ENCODE results near the gene PLA2G4F. TPM values are rescaled to one million over a fixed set of nuclear protein-coding genes. Genes with fewer than 3 reads are reported as not detected.
"Not testable (repeated sequence)": the region's sequence is repeated elsewhere in the genome, so short reads cannot be mapped to it uniquely, and the experiment has no call there.

Gene PLA2G4F
- total RNA-seq, 1 donor from 2014 or later, result not detected

GRCh38 chr15:42104095-42104891 lies 52.1 kb downstream of the PLA2G4F start:
- intact Hi-C loops (cut with micrococcal nuclease), result no loop called here

GRCh38 chr15:42102646-42103235 lies 53.7 kb downstream of the PLA2G4F start:
- intact Hi-C loops (cut with micrococcal nuclease), result no loop called here

GRCh38 chr15:42101861-42102260 lies 54.6 kb downstream of the PLA2G4F start:
- intact Hi-C loops (cut with micrococcal nuclease), result no loop called here

GRCh38 chr15:42100021-42100800 lies 56.2 kb downstream of the PLA2G4F start:
- intact Hi-C loops (cut with micrococcal nuclease), result no loop called here

- intact Hi-C loops (cut with micrococcal nuclease), result no loop called here
Measured at GRCh38 chr15:42097018-42097417, 59.4 kb downstream of the PLA2G4F start.

GRCh38 chr15:42094512-42094963 lies 61.9 kb downstream of the PLA2G4F start, which contains the start of gene PLA2G4D:
TSS of gene PLA2G4D (minus strand) at chr15:42094562. CDS start at chr15:42094459, 103 bp downstream.
- intact Hi-C loops (cut with micrococcal nuclease), result no loop called here

GRCh38 chr15:42093966-42094365 lies 62.5 kb downstream of the PLA2G4F start:
- intact Hi-C loops (cut with micrococcal nuclease), result no loop called here

- intact Hi-C loops (cut with micrococcal nuclease), result no loop called here
Measured at GRCh38 chr15:42092398-42093318, 63.8 kb downstream of the PLA2G4F start.

- intact Hi-C loops (cut with micrococcal nuclease), result not testable (repeated sequence)
Measured at GRCh38 chr15:42091753-42092397, 64.6 kb downstream of the PLA2G4F start.

GRCh38 chr15:42090781-42091180 lies 65.7 kb downstream of the PLA2G4F start:
- intact Hi-C loops (cut with micrococcal nuclease), result no loop called here

GRCh38 chr15:42090370-42090769 lies 66.1 kb downstream of the PLA2G4F start:
- intact Hi-C loops (cut with micrococcal nuclease), result no loop called here

- intact Hi-C loops (cut with micrococcal nuclease), result no loop called here
Measured at GRCh38 chr15:42089942-42090341, 66.5 kb downstream of the PLA2G4F start.

Other genes starting within 250 kb of the PLA2G4F start
- gene EHD4, start 184.1 kb downstream of the PLA2G4F start, total RNA-seq, result 35.8 and 36.8 TPM in 2 replicates
- not detected in 2 replicates for gene PLA2G4E, start 135.6 kb downstream of the PLA2G4F start, total RNA-seq
- not detected in 2 replicates for gene PLA2G4D, start 62.1 kb downstream of the PLA2G4F start, total RNA-seq
- gene VPS39, start 51.7 kb upstream of the PLA2G4F start, total RNA-seq, result 86.8 TPM in 2 replicates
- 24.3 and 25.4 TPM in 2 replicates for gene GANC, start 116.6 kb upstream of the PLA2G4F start, total RNA-seq
- gene TMEM87A, start 116.8 kb upstream of the PLA2G4F start, total RNA-seq, result 44.2 and 47.0 TPM in 2 replicates
- gene CAPN3, start 202.9 kb upstream of the PLA2G4F start, total RNA-seq, result 4.5 and 4.8 TPM in 2 replicates